GM19099 (cell line): ENCODE measurements around the gene OR10AD1.

Source experiments
- POLR2A ChIP-seq: IDR thresholded peaks from 3 replicates; pipeline ENCODE4 v1.6.1; 2011; ENCODE audit warnings: low read depth; ENCODE audit not compliant: insufficient read length; ENCODE audit errors: extremely low read depth

OR10AD1 gene

DNA sequence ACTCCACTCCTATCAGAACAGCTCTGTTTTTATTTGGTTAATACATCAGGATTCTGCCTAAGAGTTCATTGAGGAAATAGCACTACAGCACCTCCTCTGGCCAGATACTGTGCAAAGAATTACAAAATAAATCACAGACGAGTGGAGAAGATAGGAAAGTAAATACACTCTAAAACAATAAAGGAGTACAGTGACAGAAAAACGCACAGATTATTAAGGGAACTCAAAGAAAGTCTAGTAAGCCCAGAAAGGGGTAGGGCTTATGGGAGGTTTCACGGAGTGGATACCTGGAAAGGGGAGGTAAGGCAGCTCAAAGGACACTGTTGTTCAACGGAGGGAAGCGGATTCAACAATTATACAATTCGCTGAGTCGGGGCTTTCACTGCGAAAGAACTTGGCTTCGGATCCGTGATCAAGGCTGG, 5.5 kb downstream of the OR10AD1 start:
- no peak for TF ChIP-seq POLR2A

DNA sequence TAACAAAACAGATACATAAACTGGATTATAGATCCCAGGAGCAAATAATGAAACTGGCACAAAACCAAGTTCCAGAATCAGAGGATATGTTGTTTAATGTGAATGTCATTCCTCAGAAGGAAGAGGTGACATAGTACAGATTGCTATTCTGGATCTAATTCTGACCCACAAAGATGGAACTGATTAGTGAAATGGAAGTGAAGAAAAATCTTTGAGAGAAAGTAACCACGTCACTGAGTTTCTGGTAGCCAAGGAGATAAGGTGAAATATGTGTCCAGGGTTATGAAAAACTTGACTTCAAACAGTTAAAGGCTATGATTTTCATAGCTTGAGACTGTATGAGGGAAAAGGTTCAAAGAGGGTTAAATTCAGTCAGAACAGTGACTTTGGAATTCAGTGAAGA, 8.3 kb downstream of the OR10AD1 start:
- no peak for TF ChIP-seq POLR2A

DNA sequence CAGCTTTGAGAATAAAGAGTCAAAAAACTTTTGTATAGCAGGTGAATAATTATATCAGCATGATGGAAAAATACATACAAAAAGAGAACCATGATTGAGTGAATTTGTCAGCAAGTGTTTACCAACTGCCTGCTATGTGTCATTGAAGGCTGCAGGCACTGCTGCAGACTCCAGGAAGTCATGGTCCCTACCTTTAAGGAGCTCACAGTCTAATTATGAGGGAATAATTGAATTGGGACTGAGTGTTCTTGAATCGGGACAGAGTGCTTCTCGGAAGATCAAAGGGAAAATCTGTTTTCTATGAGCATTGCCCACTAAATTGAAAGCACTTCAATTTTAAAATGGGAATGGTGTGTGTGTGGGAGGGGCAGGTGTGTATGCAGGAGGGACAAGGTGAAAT, 9.5 kb downstream of the OR10AD1 start:
- no peak for TF ChIP-seq POLR2A

DNA sequence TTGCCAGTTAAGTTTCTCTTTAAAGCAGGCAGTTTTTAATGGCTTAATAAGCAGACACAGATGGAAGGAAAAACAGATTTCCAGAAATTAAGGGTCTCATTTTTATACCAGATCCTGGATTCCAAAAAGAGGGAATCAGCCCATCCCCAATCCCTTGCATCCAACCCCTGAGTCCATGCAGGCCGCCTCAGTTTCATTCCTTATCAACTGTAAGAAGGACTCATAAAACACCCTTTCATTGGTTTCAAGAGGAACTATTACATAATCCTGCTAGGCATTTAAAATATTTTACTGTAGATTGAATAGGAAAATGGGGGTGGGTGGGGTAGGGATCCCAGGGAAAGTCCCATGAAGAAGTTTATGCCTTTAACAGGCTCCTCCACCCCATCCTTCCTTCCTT, 10.2 kb downstream of the OR10AD1 start:
- TF ChIP-seq POLR2A = no peak

- TF ChIP-seq POLR2A = no peak
Observed at GRCh38 chr12:48191096-48191495, 12.0 kb downstream of the OR10AD1 start.

DNA sequence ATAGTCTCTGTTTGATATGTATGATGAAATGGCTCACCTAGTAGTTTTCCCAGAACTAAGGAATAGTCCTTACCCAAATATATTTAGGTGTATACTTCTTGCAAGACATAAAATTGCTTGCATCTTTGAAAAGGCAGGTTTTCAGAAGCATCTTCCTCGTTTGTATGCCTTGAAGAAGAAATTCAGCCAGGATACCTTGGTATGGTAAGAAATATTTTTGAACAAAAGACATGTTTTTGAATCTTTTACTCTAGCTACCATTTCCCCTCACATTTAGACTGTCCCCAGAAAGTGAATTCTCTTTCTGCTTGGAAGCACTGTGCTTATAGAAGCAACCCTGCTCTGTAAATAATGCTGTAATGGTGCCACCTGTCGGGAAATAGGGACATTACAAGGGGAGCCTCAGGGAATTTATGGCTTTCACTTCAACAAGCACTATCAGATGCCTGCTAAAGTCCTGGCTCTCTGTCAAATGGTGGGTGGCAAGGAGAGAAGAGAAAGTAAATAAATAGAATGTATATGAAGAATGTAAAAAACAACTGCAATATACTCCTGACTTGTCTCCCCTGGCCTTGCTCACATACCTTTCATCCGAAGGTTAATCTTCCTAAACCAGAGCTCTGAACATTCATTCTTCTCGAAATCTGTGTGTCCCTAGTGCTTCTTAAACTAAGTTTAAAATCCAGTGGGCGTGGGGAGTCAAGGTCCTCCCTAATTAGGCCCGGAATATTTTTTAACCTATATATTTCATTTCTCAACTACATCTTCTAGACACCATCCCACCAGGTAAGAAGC, 13.6 kb downstream of the OR10AD1 start:
- no peak for TF ChIP-seq POLR2A

- TF ChIP-seq POLR2A = no peak
Observed at GRCh38 chr12:48187916-48188695, 15.0 kb downstream of the OR10AD1 start.

GRCh38 chr12:48185181-48185919, 17.7 kb downstream of the OR10AD1 start:
- TF ChIP-seq POLR2A = no peak

DNA sequence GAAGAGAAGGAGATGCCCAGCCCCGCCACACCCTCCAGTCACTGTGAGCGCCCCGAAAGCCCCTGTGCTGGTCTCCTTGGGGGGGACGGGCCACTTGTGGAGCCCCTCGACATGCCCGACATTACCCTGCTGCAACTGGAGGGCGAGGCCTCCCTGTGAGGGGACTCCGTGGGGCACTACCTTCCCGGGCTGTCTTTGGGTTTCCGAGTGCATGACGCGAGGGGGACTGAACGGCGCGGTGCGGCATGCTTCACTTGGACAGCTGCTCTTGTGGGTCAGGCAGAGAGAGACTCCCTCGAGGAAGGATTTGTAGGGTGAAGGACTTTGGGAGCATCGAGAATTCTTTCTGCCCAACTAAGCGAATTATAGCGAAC, 18.6 kb downstream of the OR10AD1 start:
- TF ChIP-seq POLR2A = no peak

- TF ChIP-seq POLR2A = no peak
Observed at GRCh38 chr12:48183876-48184548, 19.1 kb downstream of the OR10AD1 start.

DNA sequence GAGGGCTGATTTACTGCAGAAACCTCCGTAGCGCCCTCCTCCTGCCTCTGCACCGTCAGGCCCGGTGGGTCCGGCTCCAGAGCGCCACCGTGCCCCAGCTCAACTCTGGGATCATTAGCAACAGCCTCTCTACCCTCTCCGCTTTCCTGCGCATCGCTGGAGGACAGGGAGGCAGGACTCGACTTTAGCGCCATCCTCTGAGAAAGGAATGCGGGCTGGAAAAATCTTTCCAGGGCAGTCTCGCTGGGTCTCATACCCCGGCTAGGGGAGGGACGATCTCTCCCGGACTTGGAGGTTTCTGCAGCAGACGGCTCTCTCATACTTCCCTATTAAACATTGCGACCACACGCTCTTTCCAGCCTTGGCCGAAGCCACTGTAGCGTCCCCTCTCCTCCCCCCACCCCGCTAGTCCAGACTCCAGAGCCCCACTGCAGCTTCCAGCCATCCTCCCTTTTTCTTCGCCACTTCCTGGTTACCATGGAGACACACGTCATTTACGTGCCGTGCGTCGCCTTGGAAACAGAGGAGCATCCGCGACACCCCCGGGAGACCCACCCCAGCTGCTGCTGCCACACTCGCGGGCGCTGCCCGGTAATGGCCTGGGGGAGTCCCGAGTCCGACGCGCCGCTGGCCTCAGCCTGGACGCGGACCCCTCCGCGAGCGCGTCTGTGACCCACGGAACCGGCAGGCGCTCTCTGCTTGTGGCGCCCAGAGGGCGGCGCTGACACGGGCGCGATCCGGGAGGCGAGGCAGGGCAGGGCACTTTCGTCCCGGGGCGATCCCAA, 19.8 kb downstream of the OR10AD1 start, which contains the start of gene CCDC184:
TSS of gene CCDC184 (plus strand) at position 554 of the 785 bp plus-strand sequence. CDS start 479 bp downstream, outside the sequence.
- TF ChIP-seq POLR2A = no peak

GRCh38 chr12:48182631-48183030, 20.5 kb downstream of the OR10AD1 start:
- TF ChIP-seq POLR2A = no peak

- no peak for TF ChIP-seq POLR2A
Observed at GRCh38 chr12:48180857-48181495, 22.1 kb downstream of the OR10AD1 start.

DNA sequence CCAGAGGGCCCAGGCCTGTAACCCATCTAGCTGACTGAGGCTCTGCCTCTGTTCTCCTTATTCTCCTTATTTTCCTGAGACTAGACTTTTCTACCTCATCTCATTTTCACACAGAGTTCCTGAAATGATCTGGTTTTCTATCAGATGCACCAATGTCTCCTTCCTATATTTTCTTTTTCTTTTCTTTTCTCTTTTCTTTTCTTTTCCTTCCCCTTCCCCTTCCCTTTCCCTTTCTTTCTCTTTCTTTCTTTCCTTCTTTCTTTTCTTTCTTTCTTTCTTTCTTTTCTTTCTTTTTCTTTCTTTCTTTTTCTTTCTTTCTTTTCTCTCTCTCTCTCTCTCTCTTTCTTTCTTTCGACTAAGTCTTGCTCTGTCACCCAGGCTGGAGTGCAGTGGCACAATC, 22.7 kb downstream of the OR10AD1 start:
- TF ChIP-seq POLR2A = no peak

DNA sequence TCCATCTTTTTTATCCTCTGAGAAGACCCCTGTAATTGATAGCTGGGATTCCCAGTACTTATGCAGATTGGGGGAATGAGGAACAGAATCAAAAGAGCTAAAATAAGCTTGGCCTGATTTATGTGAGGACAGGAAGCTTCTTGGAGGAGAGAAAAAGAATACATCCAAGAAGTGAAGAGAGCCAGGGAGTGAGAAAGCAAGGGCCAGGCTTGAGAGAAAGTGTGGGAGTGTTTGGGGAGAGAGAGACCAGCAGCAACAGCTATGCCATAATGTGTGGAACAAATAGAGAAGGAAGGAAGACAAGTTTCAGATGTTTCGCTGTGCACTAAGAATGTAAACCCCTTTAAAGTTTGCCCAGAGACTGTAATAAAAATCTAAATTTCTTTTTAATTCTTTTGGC, 23.6 kb downstream of the OR10AD1 start:
- no peak for TF ChIP-seq POLR2A
